ENCODE results near the gene FHL1.

DNA sequence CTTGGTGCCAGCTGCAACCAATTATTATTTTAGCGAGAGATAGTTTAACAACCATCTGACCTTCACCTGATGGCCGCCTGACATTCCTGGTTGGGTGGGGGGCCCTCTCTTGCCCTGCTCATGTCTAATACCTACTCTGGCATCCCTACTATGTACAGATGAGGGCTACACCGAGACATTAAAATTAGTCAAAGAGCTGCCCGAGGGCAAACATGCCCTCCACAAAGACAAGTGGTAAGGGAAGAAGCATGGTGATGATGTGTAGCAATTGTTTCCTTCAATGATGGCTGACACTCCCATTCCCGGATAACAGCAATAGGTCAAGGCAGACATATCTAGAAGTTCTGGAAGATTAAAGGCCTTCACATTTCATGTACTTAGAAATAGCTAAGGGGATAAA is 54.3 kb downstream of the FHL1 start:
- TF ChIP-seq, protein P1, sequence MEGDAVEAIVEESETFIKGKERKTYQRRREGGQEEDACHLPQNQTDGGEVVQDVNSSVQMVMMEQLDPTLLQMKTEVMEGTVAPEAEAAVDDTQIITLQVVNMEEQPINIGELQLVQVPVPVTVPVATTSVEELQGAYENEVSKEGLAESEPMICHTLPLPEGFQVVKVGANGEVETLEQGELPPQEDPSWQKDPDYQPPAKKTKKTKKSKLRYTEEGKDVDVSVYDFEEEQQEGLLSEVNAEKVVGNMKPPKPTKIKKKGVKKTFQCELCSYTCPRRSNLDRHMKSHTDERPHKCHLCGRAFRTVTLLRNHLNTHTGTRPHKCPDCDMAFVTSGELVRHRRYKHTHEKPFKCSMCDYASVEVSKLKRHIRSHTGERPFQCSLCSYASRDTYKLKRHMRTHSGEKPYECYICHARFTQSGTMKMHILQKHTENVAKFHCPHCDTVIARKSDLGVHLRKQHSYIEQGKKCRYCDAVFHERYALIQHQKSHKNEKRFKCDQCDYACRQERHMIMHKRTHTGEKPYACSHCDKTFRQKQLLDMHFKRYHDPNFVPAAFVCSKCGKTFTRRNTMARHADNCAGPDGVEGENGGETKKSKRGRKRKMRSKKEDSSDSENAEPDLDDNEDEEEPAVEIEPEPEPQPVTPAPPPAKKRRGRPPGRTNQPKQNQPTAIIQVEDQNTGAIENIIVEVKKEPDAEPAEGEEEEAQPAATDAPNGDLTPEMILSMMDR (IDR thresholded peaks at IDR 0.05 in 4 of 5, conservative IDR thresholded peaks at IDR 0.05 in 1 of 5), result no peak
- TF ChIP-seq POLR2A (IDR thresholded peaks at IDR 0.05), result no peak

All from gastrocnemius medialis (tissue), 4 donors.